CD14-positive monocyte (primary cell): ENCODE results near the gene TMEM184A. TPM values are rescaled to one million over a fixed set of nuclear protein-coding genes. Genes with fewer than 3 reads are reported as not detected.

ENCODE experiments used
- DNase-seq, 3 donors: peaks; one replicate each; pipeline ENCODE4 v3.0.0-alpha.2; 2011 to 2022
- H2AFZ ChIP-seq: 2 replicates; pipeline ENCODE4 v1.6.0; 2012; ENCODE audit warnings: mild to moderate bottlenecking, low read depth, low read length, inconsistent platforms; ENCODE audit not compliant: insufficient read depth, poor library complexity, severe bottlenecking
- H3K27ac ChIP-seq, 2 donors: 1 replicate in 1 of 2; 2 replicates in 1 of 2; pipeline ENCODE4 v1.5.1; 2012 to 2013; ENCODE audit warnings: low read length in 2 of 2, control low read depth in 1 of 2, inconsistent platforms in 1 of 2, low read depth in 1 of 2, mild to moderate bottlenecking in 1 of 2
- H3K27me3 ChIP-seq, 2 donors: one replicate each; pipeline versions ENCODE4 v1.6.0 to v1.6.1; 2011 to 2013; ENCODE audit warnings: low read length in 2 of 2; ENCODE audit not compliant: control insufficient read depth in 2 of 2, insufficient read depth in 2 of 2
- H3K36me3 ChIP-seq, 2 donors: replicated peaks in 1 of 2; 1 replicate in 1 of 2; 2 replicates in 1 of 2; pipeline versions ENCODE4 v1.5.1 to v1.6.1; 2012 to 2013; ENCODE audit warnings: low read length in 2 of 2, control low read depth in 1 of 2, inconsistent platforms in 1 of 2, mild to moderate bottlenecking in 1 of 2; ENCODE audit not compliant: insufficient read depth in 2 of 2, control insufficient read depth in 1 of 2
- H3K4me1 ChIP-seq, 2 donors: 1 replicate in 1 of 2; 2 replicates in 1 of 2; pipeline versions ENCODE4 v1.5.1 to v1.6.1; 2012 to 2013; ENCODE audit warnings: low read length in 2 of 2, control low read depth in 1 of 2, inconsistent platforms in 1 of 2, mild to moderate bottlenecking in 1 of 2, moderate library complexity in 1 of 2; ENCODE audit not compliant: insufficient read depth in 2 of 2, control insufficient read depth in 1 of 2
- H3K4me2 ChIP-seq: replicated peaks from 2 replicates; pipeline ENCODE3; 2012; ENCODE audit warnings: low read length, moderate library complexity, mild to moderate bottlenecking; ENCODE audit not compliant: poor library complexity, severe bottlenecking; ENCODE audit errors: extremely low read depth
- H3K4me3 ChIP-seq, 3 experiments: fragments of 200-600 bp in 1 of 3; sonication (generic) in 1 of 3; replicated peaks in 1 of 3; 1 replicate in 2 of 3; 2 replicates in 1 of 3; pipeline ENCODE4 v1.5.1; 2011 to 2013; ENCODE audit warnings: low read length in 3 of 3, mild to moderate bottlenecking in 3 of 3, control low read depth in 2 of 3, low read depth in 2 of 3, inconsistent platforms in 1 of 3, moderate library complexity in 1 of 3
- H3K79me2 ChIP-seq: 2 replicates; pipeline ENCODE4 v1.6.0; 2012; ENCODE audit warnings: mild to moderate bottlenecking, control low read depth, inconsistent platforms, low read length, moderate library complexity; ENCODE audit not compliant: insufficient read depth
- H3K9ac ChIP-seq: 2 replicates; pipeline ENCODE4 v1.6.0; 2017; ENCODE audit warnings: low read length, mild to moderate bottlenecking; ENCODE audit not compliant: insufficient read depth, poor library complexity, severe bottlenecking
- H3K9me3 ChIP-seq, 2 donors: replicated peaks in 1 of 2; 1 replicate in 1 of 2; 2 replicates in 1 of 2; pipeline versions ENCODE4 v1.5.1 to v1.6.1; 2012 to 2013; ENCODE audit warnings: low read length in 2 of 2, control low read depth in 1 of 2; ENCODE audit not compliant: control insufficient read depth in 1 of 2, insufficient read depth in 1 of 2
- H4K20me1 ChIP-seq: 2 replicates; pipeline ENCODE4 v1.6.0; 2012; ENCODE audit warnings: mild to moderate bottlenecking, low read length, control low read depth, moderate library complexity; ENCODE audit not compliant: insufficient read depth
- H3K27ac Mint-ChIP-seq, 7 donors: one replicate each; pipeline ENCODE4 v1.8.0; 2020; ENCODE audit warnings: mild to moderate bottlenecking in 7 of 7, mixed read lengths in 7 of 7, moderate library complexity in 6 of 7, inconsistent platforms in 2 of 7
- H3K27me3 Mint-ChIP-seq, 3 donors: one replicate each; pipeline ENCODE4 v1.8.0; 2021 to 2022; ENCODE audit warnings: low read depth in 3 of 3, mild to moderate bottlenecking in 3 of 3, mixed read lengths in 3 of 3, moderate library complexity in 3 of 3, inconsistent platforms in 1 of 3
- H3K36me3 Mint-ChIP-seq, 2 donors: one replicate each; pipeline ENCODE4 v1.8.0; 2020; ENCODE audit warnings: mixed read lengths in 2 of 2, inconsistent platforms in 1 of 2, mild to moderate bottlenecking in 1 of 2
- H3K4me1 Mint-ChIP-seq: one replicate; pipeline ENCODE4 v1.8.0; 2020; ENCODE audit warnings: mild to moderate bottlenecking, mixed read lengths
- H3K4me3 Mint-ChIP-seq, 2 donors: one replicate each; pipeline ENCODE4 v1.8.0; 2020; ENCODE audit warnings: mild to moderate bottlenecking in 2 of 2, mixed read lengths in 2 of 2, moderate library complexity in 1 of 2
- H3K9me3 Mint-ChIP-seq, 7 donors: one replicate each; pipeline ENCODE4 v1.8.0; 2020 to 2022; ENCODE audit warnings: mixed read lengths in 7 of 7, mild to moderate bottlenecking in 6 of 7, moderate library complexity in 6 of 7, inconsistent platforms in 2 of 7
- WGBS: methylation state at CpG from one replicate; pipeline ENCODE4 v1.1.5; 2013; ENCODE audit warnings: missing lambda C conversion rate; ENCODE audit not compliant: insufficient coverage; 5-methylcytosine and 5-hydroxymethylcytosine counted together
- intact Hi-C, 2 donors: fragments of 100-400 bp; cut with micrococcal nuclease; formaldehyde crosslinking; loops; one replicate each; pipeline versions ENCODE4 v1.15.0 to v1.15.1; 2023
- polyA plus RNA-seq, 3 donors: library from polyadenylated mRNA; depleted of rRNA in 1 of 3; unstranded in 2 of 3; stranded (reverse) in 1 of 3; fragments of 300-500 nt in 2 of 3; fragments of >200 nt in 1 of 3; fragmentation: Illumina TruSeq in 2 of 3; gene quantifications; 1 replicate in 2 of 3; 2 replicates in 1 of 3; pipeline ENCODE4 v1.2.3, GENCODE V29; 2012 to 2021
- TF ChIP-seq, protein P1 (sequence below): fragments of 200-600 bp; IDR thresholded peaks from one replicate; pipeline ENCODE4 v1.8.0; 2022; ENCODE audit warnings: antibody characterized with exemption, mild to moderate bottlenecking

The TMEM184A gene
- polyA plus RNA-seq, 3 donors: not detected

DNA sequence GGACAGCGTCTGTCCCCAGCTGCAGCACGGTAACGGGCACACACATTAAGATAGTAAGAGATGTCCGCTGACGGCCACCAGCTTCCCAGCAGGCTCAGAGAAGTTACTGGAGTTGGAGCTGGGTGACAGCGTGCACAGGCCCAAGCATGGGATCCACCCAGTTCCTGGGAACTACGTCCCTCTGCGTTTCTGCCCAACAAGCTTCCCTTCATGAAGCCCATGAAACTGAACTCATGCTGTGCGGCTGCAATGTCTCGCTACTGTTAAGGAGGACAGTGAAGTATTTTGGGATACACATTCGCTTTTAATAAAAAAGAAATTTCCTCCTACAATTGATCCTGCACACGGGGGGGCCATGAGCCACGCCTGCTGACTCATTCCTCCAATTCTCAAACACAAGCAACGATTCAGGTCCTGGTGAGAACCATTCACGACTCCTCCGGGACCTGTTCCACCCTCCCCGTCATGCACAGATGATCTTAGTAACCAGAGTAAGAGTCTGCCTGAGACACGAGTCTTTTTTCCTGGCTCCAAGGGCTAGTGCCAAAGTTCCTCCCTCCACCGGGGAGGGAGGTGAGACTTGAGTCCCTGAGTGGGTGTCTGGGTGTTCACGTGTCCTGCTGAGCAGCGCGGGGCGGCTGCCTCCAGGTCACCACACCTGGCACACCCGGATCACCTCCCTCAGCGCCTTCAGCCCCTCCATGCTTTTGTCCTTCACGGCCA lies 11.2 kb upstream of the TMEM184A start:
- Mint-ChIP-seq H3K4me3 (no peak overlapping the region), H3K27me3 (peaks cover 2 to 10% (median 7%) of the 10 kb centered on the region in 3 donors), H3K27ac (peak overlapping the region in 1 of 7 donors; percentile 16), H3K9me3 (peaks cover 0 to 7% (median 0%) of the 10 kb centered on the region in 7 donors), H3K4me1 (peaks cover 44% of the 10 kb centered on the region), H3K36me3 (peaks cover 16 to 35% of the 10 kb centered on the region in 2 donors)
- no peaks in the 10 kb centered on the region for H3K9me3 ChIP-seq
- no peak overlapping the region for H3K4me3 ChIP-seq
- H3K9ac ChIP-seq: no peak overlapping the region
- H3K27ac ChIP-seq: no peak overlapping the region
- H3K27me3 ChIP-seq: peaks cover 0 to 2% of the 10 kb centered on the region in 2 donors
- intact Hi-C loops: loop anchor here in 1 of 2 donors (10.0 kb wide), 1 partner anchor 52 kb away; no protein-coding TSS in a partner anchor
- H2AFZ ChIP-seq: no peak overlapping the region
- no peaks in the 10 kb centered on the region for H4K20me1 ChIP-seq
- WGBS: 88% methylated on average over 13 of the region's 26 CpGs
- peaks cover 9 to 17% of the 10 kb centered on the region in 2 donors for H3K36me3 ChIP-seq
- H3K4me2 ChIP-seq: no peak overlapping the region
- DNase-seq: no peak
- H3K79me2 ChIP-seq: peaks cover 16% of the 10 kb centered on the region
- TF ChIP-seq, protein P1, sequence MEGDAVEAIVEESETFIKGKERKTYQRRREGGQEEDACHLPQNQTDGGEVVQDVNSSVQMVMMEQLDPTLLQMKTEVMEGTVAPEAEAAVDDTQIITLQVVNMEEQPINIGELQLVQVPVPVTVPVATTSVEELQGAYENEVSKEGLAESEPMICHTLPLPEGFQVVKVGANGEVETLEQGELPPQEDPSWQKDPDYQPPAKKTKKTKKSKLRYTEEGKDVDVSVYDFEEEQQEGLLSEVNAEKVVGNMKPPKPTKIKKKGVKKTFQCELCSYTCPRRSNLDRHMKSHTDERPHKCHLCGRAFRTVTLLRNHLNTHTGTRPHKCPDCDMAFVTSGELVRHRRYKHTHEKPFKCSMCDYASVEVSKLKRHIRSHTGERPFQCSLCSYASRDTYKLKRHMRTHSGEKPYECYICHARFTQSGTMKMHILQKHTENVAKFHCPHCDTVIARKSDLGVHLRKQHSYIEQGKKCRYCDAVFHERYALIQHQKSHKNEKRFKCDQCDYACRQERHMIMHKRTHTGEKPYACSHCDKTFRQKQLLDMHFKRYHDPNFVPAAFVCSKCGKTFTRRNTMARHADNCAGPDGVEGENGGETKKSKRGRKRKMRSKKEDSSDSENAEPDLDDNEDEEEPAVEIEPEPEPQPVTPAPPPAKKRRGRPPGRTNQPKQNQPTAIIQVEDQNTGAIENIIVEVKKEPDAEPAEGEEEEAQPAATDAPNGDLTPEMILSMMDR: no peak
- peaks cover 26 to 36% of the 10 kb centered on the region in 2 donors for H3K4me1 ChIP-seq

DNA sequence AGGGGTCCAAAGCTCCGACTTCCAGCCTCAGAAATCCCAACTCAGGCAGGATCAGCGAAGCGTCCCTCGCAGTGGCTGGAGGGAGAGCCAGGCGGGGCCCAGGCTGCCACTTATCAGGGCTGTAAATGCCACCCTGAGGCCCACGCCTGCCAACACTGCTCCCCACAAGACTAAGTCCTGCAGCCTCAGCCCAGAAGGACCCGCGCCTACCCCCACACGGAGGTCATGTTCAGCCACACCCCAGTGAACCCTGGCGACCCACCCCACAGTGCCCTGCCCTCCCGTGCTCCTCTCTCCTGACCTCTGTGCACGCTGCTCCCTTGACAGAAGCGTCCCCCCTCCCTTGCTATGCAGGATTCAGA lies 10.7 kb upstream of the TMEM184A start:
- no peak overlapping the region for H3K4me3 Mint-ChIP-seq
- H3K36me3 Mint-ChIP-seq: peaks cover 16 to 35% of the 10 kb centered on the region in 2 donors
- no peaks in the 10 kb centered on the region for H3K9me3 ChIP-seq
- H3K79me2 ChIP-seq: peaks cover 16% of the 10 kb centered on the region
- no peaks in the 10 kb centered on the region for H4K20me1 ChIP-seq
- WGBS: 93% methylated on average over 13 of the region's 13 CpGs
- peaks cover 9 to 17% of the 10 kb centered on the region in 2 donors for H3K36me3 ChIP-seq
- H3K27me3 Mint-ChIP-seq: peaks cover 2 to 10% (median 7%) of the 10 kb centered on the region in 3 donors
- H3K4me2 ChIP-seq: no peak overlapping the region
- peak overlapping the region in 2 of 7 donors; percentile 43 to 77 for H3K27ac Mint-ChIP-seq
- no peak overlapping the region for H3K4me3 ChIP-seq
- H3K27me3 ChIP-seq: peaks cover 0 to 2% of the 10 kb centered on the region in 2 donors
- H3K4me1 Mint-ChIP-seq: peaks cover 44% of the 10 kb centered on the region
- peaks cover 26 to 36% of the 10 kb centered on the region in 2 donors for H3K4me1 ChIP-seq
- no peak overlapping the region for H3K27ac ChIP-seq
- peaks cover 0 to 7% (median 0%) of the 10 kb centered on the region in 7 donors for H3K9me3 Mint-ChIP-seq
- H3K9ac ChIP-seq: no peak overlapping the region
- DNase-seq: no peak
- TF ChIP-seq, protein P1: no peak
- H2AFZ ChIP-seq: no peak overlapping the region
- intact Hi-C loops: loop anchor here in 1 of 2 donors (10.0 kb wide), 1 partner anchor 52 kb away; no protein-coding TSS in a partner anchor
